Measurements from ENCODE around the gene ARHGEF37.

ARHGEF37 gene

DNA sequence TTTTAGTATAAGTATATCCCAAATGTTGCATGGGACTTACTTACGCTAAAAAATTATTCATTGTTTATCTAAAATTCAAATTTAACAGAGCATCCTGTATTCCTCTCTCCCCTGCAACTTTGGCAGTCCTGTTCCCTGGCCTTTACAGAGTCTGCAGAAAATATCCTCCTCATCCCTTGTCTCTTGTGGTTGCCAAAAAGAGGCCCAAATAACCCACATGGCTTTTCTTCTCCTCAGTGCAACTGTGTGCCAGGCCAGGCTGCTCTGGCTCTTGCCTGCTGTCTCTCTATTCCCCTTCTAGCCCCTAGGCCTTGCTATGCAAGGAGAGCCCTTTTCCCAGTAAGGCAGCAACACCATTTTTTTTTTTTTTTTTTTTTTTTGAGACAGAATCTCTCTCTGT is 23.0 kb downstream of the ARHGEF37 start:
- DNase-seq: no peak

DNA sequence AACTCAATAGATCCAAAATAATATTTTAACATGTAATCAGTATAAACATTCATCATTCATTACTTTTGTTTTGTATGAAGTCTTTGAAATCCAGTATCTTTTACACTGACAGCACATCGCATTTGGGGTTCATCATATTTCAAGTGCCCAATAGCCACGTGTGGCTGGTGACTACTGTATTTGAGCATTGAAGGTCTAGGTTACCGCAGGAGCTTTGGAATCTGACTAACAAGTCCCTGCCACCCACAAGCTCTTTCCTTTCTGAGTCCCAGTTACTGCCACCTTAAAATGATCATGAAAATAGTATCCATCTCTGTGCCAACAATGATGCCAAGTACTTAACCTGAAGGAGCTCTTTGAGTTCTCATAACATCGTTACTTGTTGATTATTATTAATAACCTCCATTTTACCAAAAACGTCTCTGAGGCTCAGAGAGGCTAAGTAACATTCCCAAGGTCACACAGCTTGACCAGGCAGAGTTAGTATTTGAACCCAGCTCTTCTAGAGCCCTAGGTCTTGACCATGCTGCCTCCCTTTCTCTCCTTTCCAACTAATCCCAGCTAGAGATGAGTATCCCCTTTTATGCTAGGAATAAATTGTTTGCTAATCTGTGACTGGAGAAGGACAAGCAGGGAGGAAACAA is 24.2 kb downstream of the ARHGEF37 start:
- no peak for DNase-seq

DNA sequence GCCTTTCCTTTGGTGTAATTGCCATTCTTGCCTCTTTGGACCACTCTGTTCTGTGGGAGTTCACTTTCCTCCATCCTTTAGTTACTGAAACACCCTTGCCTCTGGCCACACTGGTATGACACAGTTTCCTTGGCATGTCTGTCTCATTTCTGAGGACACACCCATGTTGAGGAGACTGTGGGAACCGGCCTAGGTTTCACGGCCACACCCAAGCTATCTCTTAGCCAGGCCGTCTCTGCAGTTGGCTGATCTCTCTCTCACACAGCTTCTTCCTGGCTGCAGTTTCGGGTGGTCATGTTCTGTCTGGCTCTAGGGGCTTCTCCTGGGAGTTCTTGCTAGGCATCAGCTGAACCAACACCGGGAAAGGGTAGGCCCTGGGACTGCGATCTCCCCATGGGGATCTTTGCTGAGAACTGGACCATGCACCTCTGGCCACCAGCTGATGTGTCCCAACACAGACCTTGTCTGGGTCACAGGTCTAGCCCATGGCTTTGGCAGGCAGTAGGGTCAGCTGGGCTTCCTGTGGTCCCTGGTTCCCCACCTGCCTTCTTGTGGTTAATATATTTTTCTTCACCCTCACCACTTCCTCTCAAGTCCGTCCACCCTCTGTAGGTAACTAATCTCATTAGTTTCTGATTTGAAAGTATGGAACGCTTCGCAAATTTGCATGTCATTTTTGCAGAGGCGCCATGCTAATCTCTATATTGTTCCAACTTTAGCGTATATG is 24.9 kb downstream of the ARHGEF37 start:
- no peak for DNase-seq

DNA sequence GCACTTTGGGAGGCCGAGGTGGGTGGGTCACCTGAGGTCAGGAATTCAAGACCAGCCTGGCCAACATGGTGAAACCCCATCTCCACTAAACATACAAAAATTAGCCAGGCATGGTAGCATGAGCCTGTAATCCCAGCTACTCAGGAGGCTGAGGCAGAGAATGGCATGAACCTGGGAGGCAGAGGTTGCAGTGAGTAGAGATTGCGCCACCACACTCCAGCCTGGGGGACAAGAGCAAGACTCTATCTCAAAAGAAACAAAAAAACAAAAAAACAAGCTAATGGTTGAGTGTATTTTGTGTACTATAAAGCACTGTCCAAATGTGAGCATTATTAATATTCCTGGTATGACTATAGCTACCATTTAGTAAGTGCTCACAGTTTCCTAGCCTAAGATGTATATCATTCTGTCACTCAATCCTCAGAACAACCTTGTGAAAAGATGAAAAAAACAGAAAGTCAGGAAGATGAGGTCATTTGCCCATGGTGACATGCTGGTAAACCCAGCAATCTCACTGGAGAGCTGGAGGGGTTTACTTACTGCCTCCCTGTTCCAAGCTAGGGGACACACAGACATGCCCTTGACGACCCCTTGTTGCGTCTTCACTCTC is 27.7 kb downstream of the ARHGEF37 start:
- no peak for DNase-seq

DNA sequence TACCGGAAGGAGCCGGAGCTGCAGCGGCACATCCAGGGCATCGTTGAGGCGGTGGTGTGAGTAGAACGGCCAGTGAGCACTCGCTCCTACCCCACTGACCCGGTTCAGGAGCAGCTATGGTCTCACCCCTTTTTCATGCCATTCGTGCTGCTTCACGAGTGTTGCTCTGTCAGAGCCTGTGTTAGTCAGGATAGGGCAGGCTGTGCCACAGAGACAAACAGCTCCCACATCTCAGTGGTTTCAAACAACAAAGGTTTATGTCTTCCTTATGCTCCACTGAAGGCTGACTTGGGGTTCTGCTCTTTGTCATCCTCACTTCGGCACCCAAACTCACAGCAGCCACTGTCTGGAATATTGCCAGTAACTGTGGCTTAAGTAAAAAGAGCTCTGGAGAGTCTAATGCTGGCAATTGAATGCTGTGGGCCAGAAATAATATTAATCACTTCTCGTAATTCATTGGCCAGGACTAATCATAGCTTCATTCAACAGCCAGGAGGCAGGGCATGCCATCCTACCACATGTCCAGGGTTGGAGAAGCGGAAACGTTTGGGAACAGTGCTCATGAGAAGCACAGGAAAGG is 28.4 kb downstream of the ARHGEF37 start:
- DNase-seq: no peak

DNA sequence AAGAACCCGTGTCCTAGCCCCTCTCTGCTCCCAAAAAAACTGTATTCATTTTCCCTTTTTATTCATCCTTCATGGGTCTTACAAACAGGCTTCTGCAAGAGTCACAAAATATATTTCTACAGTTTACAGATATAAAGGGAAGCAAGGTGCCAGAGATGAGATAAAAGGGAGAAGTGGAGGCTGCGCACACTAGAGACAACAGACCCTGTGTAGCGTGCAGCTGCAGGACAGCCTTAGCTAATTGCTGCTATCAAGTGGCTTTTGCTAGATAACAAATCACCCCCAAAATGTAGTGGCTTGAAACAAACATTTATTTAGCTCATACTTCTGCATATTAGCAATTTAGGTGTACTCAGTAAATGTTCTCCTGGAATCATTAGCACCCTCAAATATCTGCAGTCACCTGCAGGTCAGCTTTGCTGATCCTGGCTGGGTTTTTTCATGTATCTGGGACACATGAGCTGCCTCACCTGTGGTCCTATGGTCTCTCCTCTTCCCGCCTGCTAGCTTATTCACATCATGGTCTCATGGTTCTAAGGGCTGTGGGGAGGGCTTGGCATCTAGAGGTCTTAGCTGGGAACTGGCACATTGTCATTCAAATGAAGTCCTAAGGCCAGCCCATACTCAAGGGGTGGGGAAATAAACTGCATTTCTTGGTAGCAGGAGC is 29.4 kb downstream of the ARHGEF37 start:
- no peak for DNase-seq

DNA sequence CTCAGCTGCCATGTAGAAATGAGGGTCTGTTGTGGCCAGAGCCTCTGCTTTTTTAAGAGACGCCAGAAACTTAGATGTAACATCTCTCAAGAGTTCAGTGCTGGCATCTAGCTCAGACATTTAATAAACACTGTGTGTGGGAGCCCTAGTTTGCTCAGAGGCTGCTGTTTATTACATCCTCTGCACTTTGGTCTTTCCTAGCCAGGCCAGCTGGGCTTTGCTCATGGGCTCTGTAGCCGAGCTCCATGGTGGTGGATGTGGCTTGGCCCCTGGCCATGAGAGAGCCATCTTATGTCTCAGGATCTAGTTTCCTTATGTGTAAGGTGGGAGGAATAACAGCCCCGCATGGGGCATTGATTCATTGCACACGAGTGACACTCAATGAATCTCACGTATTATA is 30.0 kb downstream of the ARHGEF37 start:
- no peak for DNase-seq

DNA sequence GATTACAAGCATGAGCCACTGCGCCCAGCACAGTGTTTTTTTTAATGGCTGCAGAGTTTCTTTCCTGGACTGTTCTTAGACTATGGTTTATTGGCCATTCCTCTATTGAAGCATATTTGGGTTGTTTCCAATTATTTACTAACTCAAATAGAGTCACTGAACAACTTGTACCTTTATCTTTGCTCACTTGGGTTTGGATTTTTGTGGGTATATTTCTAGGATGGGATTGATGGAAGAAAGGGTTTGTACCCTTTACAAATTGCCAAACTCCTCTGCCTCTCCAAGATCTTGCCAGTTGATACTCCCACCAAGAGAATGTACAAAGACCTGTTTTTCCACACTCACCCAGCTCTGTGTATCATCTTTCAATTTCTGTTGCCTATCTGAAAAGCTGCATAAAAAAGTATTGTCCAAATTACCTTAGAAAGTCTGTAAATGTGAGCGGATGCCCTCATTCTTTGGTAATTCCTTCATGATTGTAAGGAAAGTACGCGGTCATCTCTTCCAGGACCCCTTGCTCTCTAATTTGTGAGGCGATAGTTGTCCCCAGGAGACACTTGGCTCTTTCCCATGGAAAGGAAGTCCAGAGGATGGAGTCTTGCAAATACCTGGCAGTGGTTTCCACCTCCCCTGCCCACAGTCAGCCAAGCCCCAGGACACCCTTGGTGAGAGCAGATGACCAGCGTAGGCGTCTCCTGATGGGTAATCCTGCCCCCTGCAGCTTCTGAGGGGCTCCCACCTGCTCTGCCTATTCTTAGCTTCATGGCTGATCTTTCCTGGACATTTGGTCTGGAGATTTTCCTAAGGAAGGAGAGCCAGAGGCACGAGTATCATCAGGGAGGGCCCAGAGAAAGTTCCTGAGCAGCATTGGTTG is 33.0 kb downstream of the ARHGEF37 start:
- no peak for DNase-seq

DNA sequence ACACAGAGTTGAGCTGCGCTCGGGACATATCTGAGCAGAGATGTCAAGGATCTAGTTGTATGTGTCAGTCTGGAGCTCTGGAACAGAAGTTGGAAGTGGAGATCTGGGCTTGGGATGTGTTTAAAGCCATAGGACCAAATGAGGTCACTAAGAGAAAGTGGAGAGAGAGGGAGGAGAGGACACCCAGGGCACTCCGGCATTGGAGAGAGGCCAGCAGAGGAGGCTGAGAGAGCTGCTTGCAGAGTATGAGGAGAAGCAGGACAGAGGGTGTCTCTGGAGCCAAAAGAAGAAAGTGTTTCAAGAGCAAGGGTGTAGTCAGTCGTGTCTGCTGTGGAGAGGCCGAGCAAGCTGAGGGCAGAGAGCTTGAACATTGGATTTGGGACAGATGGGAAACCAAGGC is 34.7 kb downstream of the ARHGEF37 start:
- no peak for DNase-seq

DNA sequence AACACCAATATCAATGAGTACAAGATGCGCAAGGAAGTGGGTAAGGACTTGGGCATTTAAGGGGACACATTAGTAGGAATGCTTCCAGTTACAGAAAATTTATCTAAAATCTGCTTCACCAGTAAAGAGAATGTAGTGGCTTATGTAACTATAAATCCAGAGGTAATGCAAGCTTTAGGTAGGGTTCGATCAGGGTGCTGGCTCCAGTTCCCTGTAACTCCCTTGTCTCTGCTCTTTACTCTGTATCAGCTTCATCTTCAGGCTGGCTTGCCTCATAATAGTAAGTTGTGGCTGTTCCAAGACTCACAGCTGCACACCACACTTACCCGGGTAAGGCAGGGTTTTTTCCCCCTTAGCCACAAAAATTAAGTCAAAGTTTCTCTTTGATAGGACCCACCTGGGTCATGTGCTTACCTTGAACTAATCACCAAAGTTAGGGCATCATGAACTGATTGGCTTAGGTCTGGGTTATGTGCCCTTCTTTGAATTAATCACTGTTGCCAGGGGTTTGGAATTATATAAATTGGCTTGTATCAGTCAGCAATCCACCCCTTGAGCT is 35.5 kb downstream of the ARHGEF37 start:
- DNase-seq: no peak

DNA sequence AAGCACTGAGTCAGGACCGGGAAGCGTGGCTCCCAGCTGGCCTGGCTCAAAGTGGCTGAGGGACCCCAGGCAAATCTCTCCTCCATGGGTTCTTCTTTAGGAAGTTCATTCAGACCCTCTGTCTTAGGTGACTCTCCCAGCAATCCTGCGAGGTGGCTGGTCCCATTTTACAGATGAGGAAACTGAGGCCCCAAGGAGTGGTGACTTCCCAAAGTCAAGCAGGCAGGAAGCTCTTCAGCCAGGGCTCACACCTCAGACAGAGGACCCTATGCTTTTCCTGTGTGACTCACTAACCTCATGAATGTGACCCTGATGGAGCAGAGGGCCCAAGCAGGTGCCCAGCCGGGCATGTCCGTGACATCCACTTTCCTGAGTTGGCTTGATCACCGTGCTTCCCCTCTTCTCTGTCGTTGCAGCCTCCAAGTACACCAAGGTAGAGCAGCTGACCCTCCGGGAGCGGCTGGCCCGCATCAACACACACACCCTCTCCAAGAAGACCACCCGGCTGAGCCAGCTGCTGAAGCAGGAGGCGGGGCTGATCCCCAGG is 36.5 kb downstream of the ARHGEF37 start:
- no peak for DNase-seq

DNA sequence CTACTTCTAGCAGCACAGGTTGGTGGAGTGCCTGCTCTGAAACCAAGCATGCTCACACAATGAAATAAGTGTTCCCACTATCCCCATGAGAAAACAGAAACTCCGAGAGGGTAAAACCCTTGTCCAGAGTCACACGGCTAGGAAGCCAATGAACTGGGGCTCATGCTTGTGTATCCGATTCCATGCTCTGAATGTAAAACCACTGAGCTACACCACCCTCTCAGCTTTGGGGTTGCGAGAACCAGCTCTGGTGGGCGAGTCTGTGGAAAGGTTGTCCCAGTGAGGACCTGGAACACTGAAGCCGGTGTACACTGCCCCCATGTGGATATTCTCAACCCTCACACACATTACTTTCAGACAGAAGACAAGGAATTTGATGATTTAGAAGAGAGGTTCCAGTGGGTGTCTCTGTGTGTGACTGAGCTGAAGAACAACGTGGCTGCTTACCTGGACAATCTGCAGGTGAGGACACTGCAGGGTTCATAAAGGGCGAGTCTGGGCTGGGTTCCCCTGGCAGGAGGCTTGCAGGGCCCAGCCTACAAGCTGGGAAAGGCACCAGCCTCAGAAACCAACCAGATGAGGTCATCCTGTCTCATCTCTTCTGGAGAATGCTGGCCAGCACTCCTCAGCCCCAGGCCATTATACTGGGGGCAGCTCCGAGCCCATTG is 37.4 kb downstream of the ARHGEF37 start:
- DNase-seq: peak; percentile 43 to 55

DNA sequence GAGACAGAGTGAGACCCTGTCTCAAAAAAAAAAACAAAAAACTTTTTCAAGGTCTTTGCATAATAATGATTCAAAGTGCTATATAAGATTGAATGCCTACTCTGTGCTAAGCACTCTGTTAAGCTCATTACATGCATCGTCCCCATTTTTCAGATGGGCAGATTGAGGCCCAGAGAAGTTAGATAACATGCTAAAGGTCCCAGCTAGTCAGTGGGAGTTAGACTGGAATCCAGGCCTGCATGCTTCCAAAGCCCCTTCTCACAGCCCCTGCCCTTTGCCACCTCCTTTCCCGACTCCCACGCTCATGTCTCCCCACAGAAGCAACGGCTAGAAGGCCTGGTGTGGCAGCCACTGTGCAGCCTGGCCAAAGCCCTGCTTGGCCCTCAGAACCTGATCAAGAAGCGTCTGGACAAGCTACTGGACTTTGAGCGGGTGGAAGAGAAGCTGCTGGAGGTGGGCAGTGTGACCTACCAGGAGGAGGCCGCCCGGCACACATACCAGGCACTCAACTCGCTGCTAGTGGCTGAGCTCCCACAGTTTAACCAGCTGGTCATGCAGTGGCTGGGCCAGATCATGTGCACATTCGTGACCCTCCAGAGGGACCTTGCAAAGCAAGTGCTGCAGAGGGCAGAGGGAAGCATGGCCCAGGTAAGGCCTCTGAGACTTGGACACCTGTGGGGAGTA is 40.3 kb downstream of the ARHGEF37 start:
- no peak for DNase-seq

DNA sequence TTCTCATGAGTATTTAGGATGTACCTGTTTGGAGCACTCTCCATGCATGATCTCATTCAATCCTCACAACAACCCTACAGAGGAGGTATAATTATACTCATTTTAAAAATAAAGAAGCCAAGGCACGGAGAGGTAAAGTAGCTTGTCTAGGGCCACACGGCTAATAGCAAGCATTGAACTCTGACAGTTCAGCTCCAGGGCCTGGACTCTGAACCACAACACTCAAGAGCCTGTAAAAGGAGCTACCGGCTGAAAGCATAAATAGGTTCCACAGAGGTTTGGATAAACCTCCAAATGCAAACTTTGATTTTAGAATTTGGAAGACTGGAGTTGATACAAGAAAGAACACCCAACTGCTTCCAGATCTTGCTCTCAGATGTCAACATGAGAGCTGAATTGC is 41.2 kb downstream of the ARHGEF37 start:
- DNase-seq: no peak

DNA sequence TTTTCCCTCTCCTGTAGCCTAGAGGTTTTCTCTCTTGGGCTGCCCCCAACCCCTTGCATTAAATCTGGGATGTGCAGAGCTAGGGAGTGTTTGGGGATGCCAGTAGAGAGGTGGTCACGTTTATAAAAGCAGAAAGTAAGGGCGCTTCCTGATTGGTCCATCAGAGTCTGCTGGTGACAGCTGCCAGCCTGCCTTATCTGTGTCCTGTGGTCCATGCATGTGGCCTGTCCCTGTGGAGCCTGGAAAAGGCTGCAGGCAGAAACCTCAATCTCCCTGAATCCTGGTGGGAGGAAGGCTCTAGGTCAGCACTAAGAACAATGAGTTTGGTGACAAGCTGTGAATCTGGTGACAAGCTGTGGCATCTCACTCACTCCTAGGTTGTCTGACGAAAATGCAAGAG is 42.2 kb downstream of the ARHGEF37 start:
- no peak for DNase-seq

DNA sequence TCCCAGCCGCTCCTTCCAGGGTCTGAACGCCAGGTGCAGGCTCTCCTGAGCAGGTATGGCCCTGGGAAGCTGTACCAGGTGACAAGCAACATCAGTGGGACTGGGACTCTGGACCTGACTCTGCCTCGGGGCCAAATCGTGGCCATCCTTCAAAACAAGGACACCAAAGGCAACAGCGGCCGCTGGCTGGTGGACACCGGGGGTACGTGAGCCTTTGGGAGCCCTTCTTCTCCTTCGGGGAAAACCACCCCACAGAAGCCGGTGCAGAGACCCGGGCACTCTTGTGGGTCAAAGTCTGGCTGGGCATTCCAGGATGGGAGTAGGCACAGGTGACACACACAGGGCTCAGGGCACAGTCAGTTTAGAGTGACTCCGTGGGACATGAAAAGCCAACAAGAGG is 45.8 kb downstream of the ARHGEF37 start:
- no peak for DNase-seq

DNA sequence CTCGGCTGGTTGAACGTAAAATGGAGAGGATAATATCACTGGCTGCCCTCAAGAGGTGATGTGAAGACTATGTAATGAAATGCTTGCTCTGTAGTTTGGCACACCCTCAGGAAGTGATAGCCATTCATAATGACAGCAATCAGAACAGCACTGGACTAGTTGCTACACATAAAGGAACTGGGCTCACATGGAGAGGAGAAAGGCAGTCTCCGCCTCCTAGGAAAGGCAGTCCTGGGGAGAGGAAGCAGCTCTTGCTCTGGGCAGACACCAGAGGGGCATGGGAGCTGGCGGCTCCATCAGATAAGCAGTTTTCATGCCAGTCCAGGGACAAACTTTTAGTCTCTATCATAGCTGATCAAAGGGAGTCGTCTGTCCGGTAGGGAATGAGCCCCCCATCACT is 46.9 kb downstream of the ARHGEF37 start:
- peak; percentile 77 to 83 for DNase-seq

DNA sequence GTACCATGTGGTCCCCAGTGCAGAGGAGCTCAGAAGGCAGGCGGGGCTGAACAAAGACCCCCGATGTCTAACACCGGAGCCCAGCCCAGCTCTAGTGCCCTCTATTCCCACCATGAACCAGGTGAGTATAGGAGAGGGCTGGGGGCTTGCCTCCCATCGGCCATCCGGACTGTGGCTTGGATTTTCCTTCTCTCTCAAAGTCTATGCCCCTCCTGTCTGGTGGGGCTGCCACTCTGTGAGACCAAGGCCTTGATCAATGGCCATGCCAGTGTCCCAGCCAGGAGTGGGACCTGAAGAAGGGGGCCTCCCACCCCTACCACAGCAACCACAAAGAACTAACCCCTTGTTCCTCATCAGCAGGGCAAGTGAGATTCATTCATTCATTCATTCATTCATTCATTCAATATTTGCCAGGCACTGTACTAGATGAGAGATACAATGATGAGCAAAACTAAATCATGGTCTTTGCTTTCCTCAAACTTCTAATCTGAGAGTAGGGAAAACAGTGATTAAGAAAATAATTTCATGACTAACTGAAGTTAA is 47.6 kb downstream of the ARHGEF37 start:
- no peak for DNase-seq

DNA sequence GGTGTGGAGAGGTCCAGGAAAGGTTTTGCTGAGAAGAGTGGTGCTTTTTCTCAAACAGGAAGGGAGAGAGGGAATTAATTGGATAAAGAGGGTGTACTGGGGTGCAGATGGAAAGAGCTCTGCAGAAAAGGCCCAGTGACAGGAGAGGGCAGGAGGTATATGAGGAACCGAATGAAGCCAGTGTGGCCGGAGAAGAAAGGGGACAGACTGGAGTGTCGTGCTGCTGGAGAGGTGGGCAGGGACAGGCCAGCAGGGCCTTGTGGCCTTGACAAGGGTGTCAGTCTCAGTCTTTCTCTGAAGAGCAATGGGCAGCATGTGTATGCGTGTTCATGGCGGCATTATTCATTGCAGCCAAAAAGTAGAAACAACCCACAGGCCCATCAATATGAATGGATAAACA is 48.1 kb downstream of the ARHGEF37 start:
- DNase-seq: no peak

DNA sequence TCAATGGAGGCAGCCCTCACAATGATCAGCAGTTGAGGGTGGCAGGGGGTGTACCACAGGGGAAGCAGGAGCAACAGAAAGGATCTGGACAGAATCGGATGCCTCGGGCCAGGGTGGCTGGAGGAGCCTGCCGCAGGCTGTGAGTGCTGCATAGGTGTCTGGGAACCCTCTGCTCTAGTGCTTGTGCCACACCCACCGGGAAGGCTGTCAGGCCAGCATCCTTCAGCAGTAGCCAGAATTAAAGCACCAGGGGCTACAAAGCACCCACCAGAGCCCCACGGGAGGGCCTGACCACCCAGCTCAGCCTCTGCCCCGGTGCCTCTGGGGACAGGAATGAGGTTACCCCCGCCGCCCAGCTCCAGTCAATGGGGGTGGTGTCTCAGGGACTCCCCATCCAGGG is 49.0 kb downstream of the ARHGEF37 start:
- no peak for DNase-seq
